Muscle layer of duodenum (tissue), 2 donors: ENCODE measurements around the gene NPPB.
"Not testable (repeated sequence)": the region's sequence is repeated elsewhere in the genome, so short reads cannot be mapped to it uniquely, and the experiment has no call there.

Experiments used
- H3K27ac ChIP-seq: one replicate; pipeline ENCODE4 v1.7.0; 2013; ENCODE audit warnings: mild to moderate bottlenecking, low read length
- H3K27me3 ChIP-seq: one replicate; pipeline ENCODE4 v1.7.0; 2013; ENCODE audit warnings: low read depth, mild to moderate bottlenecking, control low read depth, low read length
- H3K36me3 ChIP-seq, 2 donors: one replicate each; pipeline ENCODE4 v1.7.0; 2013; ENCODE audit warnings: low read length in 2 of 2, control low read depth in 1 of 2, mild to moderate bottlenecking in 1 of 2; ENCODE audit not compliant: insufficient read depth in 2 of 2, control insufficient read depth in 1 of 2
- H3K4me1 ChIP-seq, 2 donors: one replicate each; pipeline ENCODE4 v1.7.0; 2013; ENCODE audit warnings: low read length in 2 of 2, mild to moderate bottlenecking in 2 of 2, control low read depth in 1 of 2, moderate library complexity in 1 of 2; ENCODE audit not compliant: insufficient read depth in 2 of 2, control insufficient read depth in 1 of 2
- H3K4me3 ChIP-seq, 2 donors: one replicate each; pipeline ENCODE4 v1.7.0; 2013; ENCODE audit warnings: low read length in 2 of 2, low read depth in 1 of 2, mild to moderate bottlenecking in 1 of 2
- H3K9me3 ChIP-seq, 2 donors: one replicate each; pipeline ENCODE4 v1.7.0; 2013; ENCODE audit warnings: low read length in 2 of 2, control low read depth in 1 of 2, mild to moderate bottlenecking in 1 of 2; ENCODE audit not compliant: control insufficient read depth in 1 of 2
- donor health status: healthy.

Gene NPPB

GRCh38 chr1:11858613-11858967, at the start of gene NPPB:
Gene NPPB, minus strand, starts transcription at chr1:11858945. Its CDS starts 112 bp downstream, at chr1:11858833.
- Histone ChIP-seq H3K27me3 (peaks cover 27% of the 10 kb centered on the region), H3K4me1 (peaks cover 0 to 5% of the 10 kb centered on the region in 2 donors), H3K9me3 (no peaks in the 10 kb centered on the region), H3K36me3 (no peaks in the 10 kb centered on the region), H3K27ac (no peak within 1 kb of the TSS), H3K4me3 (no peak within 1 kb of the TSS)

DNA sequence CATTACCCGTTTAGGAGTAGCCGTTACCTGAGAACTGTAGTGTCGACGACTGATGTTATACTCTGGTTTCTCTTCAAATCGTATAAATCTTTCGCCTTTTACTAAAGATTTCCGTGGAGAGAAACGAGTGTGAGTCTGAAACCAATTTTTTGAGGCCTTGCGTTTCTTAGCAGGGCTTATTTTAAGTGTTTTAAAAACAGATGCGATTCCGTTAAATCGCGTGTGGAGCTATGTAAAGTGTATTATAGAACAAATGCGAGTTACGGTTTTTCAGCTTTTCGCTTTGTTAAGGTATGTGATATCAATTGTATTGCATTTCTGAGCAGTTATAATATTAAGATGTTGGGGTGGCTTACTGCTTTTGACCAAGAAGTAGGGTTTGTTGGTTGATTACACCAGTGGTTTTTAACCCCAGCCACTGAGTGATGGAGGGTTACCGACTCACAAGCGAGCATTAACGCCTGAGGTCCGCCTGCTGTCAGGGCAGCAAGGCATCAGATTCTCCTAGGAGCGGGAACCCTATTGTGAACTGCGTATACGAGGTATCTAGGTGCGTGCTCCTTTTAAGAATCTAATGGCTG, 49.4 kb upstream of the NPPB start:
- peak overlapping the region; percentile 80 for H3K4me3 ChIP-seq
- H3K4me1 ChIP-seq: no peaks in the 10 kb centered on the region
- H3K27ac ChIP-seq: peak overlapping the region; percentile 99
- no peaks in the 10 kb centered on the region for H3K9me3 ChIP-seq
- H3K27me3 ChIP-seq: no peaks in the 10 kb centered on the region
- H3K36me3 ChIP-seq: peaks cover 0 to 3% of the 10 kb centered on the region in 2 donors

DNA sequence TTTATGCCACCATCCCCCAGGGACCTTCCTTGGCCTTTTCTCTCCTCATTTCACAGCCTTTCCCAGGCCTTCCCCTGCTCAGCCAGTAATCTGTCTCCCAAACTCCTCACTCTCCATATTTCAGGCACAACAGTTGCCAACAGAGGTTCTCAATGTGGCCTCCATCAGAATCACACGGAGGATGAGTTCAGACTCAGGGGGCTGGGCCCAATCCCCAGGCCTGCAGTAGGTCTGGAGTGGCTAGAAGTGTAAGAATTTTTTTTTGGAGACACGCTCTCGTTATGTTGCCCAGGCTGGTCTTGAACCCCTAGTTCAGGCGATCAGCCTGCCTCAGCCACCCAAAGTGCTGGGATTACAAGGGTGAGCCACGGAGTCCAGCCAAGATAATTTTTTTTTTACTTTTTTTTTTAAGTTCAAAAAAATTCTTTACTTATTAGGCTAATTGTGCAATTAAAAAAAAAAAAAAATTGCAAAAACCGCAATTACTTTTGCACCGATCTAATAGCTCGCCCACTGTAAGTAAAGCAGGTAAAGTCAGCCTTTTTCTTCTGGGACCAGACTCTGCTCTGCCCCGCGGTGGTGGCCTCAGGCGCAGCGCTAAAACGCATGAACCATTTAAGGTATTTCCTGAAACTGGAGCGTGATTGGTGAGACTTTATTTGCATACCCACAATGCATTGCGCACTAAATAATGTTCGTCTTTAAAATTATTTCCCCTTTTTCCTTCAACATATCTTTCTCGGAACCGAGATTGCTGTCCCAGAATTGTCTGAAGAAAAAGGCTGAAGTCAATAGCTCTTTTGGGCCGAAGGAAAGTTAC, 48.7 kb upstream of the NPPB start:
- no peaks in the 10 kb centered on the region for H3K9me3 ChIP-seq
- H3K27me3 ChIP-seq: no peaks in the 10 kb centered on the region
- peak overlapping the region; percentile 99 for H3K27ac ChIP-seq
- peak overlapping the region; percentile 80 for H3K4me3 ChIP-seq
- H3K4me1 ChIP-seq: no peaks in the 10 kb centered on the region
- H3K36me3 ChIP-seq: peaks cover 0 to 3% of the 10 kb centered on the region in 2 donors

DNA sequence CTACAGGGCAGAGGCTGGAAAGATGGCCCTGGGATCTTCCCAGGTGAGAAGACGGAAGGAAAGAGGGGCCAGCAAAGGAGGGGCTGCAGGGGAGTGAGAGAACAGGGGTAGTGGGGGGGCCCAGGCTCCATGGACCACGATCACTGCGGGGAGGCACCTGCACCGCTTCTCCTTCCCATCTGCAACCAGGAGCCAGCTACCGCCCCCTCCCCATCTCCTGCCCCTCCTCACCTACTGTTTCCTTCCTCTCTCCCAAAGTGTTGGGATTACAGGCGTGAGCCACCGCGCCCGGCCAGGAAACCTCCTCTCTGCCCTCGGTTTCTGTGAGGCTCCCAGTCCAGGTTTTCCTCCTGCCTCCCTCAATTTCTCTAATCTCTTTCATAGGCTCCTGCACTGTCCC, 48.1 kb upstream of the NPPB start:
- no peaks in the 10 kb centered on the region for H3K9me3 ChIP-seq
- H3K4me1 ChIP-seq: no peaks in the 10 kb centered on the region
- no peak overlapping the region for H3K4me3 ChIP-seq
- no peaks in the 10 kb centered on the region for H3K27me3 ChIP-seq
- no peak overlapping the region for H3K27ac ChIP-seq
- H3K36me3 ChIP-seq: peaks cover 0 to 3% of the 10 kb centered on the region in 2 donors

GRCh38 chr1:11904978-11905377, 46.2 kb upstream of the NPPB start:
- H3K27me3 ChIP-seq: no peaks in the 10 kb centered on the region
- H3K27ac ChIP-seq: no peak overlapping the region
- no peaks in the 10 kb centered on the region for H3K9me3 ChIP-seq
- no peaks in the 10 kb centered on the region for H3K4me1 ChIP-seq
- no peak overlapping the region for H3K4me3 ChIP-seq
- peaks cover 0 to 3% of the 10 kb centered on the region in 2 donors for H3K36me3 ChIP-seq

- not testable (repeated sequence) for H3K36me3 ChIP-seq, H3K27me3 ChIP-seq
Observed at GRCh38 chr1:11904156-11904555, 45.4 kb upstream of the NPPB start.

GRCh38 chr1:11903210-11903609, 44.5 kb upstream of the NPPB start:
- Histone ChIP-seq H3K4me1 (peaks cover 0 to 3% of the 10 kb centered on the region in 2 donors), H3K9me3 (no peaks in the 10 kb centered on the region), H3K4me3 (no peak overlapping the region)

More at GRCh38 chr1:11904156-11904555, 45.4 kb upstream of the NPPB start:
- not testable (repeated sequence) for H3K4me3 ChIP-seq, H3K27ac ChIP-seq, H3K9me3 ChIP-seq, H3K4me1 ChIP-seq

DNA sequence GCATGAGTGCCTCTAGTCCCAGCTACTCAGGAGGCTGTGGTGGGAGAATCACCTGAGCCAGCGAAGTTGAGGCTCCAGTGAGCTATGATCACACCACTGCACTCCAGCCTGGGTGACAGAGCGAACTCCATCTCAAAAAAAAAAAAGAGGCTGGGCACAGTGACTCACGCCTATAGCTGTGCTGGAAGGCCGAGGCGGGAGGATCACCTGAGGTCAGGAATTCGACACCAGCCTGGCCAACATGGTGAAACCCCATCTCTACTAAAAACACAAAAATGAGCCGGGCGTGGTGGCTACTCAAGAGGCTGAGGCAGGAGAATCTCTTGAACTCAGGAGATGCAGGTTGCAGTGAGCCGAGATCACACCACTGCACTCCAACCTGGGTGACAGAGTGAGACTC, 42.7 kb upstream of the NPPB start:
- H3K4me1 ChIP-seq, H3K27me3 ChIP-seq, H3K4me3 ChIP-seq, H3K9me3 ChIP-seq, H3K36me3 ChIP-seq, H3K27ac ChIP-seq: not testable (repeated sequence)

More at GRCh38 chr1:11903210-11903609, 44.5 kb upstream of the NPPB start:
- Histone ChIP-seq H3K27me3 (no peaks in the 10 kb centered on the region), H3K27ac (no peak overlapping the region), H3K36me3 (peaks cover 0 to 3% of the 10 kb centered on the region in 2 donors)

DNA sequence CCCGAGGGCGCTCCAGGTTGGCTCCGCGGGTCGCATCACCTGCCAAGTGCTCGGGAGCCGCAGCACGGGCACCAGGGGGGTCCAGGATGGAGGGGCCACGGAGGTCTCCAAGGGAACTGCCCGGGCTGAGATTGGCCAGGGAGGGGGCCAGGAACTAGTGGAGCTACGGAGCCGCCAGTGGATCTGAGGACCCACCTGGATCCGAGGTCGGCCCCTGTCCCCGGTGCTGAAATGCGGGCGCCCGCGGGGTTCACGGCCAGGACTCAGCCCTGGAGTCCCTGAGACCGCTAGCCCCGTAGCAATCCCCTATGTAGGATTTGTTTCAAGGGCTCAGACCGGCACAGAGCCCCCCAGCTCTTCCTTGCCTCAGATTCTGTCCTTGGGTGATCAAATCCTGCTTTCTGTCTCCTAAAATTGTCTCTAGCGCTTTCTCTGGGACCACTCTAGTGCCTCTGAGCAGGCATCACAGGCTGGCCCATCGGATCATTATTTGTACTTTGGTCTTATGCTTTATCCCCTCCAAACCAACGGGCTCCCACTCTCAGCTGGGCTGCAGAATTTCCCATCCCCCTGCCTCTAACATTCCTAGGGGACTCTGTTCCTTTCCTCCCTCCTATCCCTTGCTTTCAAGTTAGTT, 40.2 kb upstream of the NPPB start:
- Histone ChIP-seq H3K36me3 (no peaks in the 10 kb centered on the region), H3K9me3 (no peaks in the 10 kb centered on the region), H3K4me3 (no peak overlapping the region), H3K4me1 (peaks cover 0 to 3% of the 10 kb centered on the region in 2 donors), H3K27me3 (no peaks in the 10 kb centered on the region), H3K27ac (no peak overlapping the region)

- H3K9me3 ChIP-seq: no peaks in the 10 kb centered on the region
- no peaks in the 10 kb centered on the region for H3K27me3 ChIP-seq
- H3K27ac ChIP-seq: no peak overlapping the region
- H3K4me3 ChIP-seq: no peak overlapping the region
- no peaks in the 10 kb centered on the region for H3K36me3 ChIP-seq
- peaks cover 0 to 3% of the 10 kb centered on the region in 2 donors for H3K4me1 ChIP-seq
Observed at GRCh38 chr1:11898086-11898785, 39.5 kb upstream of the NPPB start.

DNA sequence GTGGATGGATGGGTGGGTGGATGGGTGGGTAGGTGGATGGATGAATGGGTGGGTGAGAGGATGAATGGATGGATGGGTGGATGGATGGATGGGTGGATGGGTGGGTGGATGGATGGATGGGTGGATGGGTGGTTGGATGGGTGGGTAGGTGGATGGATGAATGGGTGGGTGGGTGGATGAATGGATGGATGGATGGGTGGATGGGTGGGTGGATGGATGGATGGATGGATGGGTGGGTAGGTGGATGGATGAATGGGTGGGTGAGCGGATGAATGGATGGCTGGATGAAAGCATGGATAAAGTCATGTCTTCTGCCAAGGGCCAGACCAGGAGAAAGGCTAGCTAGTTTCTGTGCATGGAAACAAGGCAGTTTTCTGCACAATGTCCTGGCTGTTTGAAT, 35.8 kb upstream of the NPPB start:
- H3K27me3 ChIP-seq, H3K27ac ChIP-seq, H3K36me3 ChIP-seq, H3K4me3 ChIP-seq, H3K9me3 ChIP-seq, H3K4me1 ChIP-seq: not testable (repeated sequence)
